GM12873 (cell line): ENCODE measurements around the gene SEC31A.

ENCODE experiments used
- TF ChIP-seq, protein P1 (sequence below): IDR thresholded peaks from 2 replicates; pipeline ENCODE4 v1.5.1; 2012; ENCODE audit warnings: low read depth, mild to moderate bottlenecking, moderate library complexity, low read length, control low read depth; ENCODE audit not compliant: insufficient read depth; ENCODE audit errors: missing control alignments

Gene SEC31A

DNA sequence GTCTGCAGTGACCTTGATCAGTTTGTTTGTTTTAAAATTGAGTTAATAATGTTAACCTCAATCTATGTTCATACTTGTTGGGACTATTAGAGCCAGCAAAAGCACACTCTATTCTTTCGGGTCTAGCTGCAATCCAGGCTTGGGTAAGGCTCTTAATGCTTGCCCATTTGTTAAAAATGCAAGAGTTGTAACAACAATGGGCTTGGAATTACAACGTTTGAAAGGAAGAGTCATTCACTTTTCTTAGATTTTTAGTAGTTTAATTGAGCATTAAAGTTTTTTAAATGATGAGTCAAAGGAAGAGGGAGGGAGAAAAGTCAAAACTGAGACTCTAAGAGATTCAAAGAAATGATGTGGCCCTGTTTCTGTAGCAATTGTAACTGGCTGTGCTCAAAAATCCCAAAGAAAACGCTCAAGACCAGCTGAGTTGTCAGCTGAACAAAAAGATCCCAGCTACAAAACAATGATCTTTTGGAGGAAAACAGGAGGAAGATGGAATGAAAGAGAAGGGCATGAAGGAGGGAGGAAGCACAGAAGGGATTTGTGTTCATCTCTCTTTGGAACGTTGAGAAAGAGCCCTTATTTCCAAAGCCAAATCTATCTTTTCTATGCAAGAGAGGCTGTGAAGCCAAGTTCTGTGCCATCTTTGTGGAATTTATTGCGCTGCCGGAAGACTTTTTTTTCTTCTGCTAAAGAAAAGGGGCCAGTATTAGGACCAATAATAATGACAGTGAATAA, 97.9 kb downstream of the SEC31A start:
- TF ChIP-seq, protein P1, sequence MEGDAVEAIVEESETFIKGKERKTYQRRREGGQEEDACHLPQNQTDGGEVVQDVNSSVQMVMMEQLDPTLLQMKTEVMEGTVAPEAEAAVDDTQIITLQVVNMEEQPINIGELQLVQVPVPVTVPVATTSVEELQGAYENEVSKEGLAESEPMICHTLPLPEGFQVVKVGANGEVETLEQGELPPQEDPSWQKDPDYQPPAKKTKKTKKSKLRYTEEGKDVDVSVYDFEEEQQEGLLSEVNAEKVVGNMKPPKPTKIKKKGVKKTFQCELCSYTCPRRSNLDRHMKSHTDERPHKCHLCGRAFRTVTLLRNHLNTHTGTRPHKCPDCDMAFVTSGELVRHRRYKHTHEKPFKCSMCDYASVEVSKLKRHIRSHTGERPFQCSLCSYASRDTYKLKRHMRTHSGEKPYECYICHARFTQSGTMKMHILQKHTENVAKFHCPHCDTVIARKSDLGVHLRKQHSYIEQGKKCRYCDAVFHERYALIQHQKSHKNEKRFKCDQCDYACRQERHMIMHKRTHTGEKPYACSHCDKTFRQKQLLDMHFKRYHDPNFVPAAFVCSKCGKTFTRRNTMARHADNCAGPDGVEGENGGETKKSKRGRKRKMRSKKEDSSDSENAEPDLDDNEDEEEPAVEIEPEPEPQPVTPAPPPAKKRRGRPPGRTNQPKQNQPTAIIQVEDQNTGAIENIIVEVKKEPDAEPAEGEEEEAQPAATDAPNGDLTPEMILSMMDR = no peak

DNA sequence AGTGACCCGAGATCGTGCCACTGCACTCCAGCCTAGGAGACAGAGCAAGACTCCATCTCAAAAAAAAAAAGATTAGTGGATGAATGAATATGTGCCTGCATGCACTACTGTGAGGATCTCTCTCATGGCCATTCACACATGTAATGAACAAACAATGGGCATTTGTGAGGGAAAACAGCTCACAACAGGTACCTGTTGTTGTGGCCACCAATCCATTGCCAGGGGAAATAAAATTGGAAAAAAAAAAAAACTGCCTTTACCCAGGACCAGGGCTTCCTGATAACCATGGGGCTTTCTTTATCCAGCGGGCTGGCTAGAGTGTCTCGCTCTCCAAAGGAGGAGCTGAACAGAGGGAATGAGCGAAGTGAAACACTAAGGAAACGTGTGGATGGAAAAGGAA, 99.8 kb downstream of the SEC31A start:
- TF ChIP-seq, protein P1 = no peak

DNA sequence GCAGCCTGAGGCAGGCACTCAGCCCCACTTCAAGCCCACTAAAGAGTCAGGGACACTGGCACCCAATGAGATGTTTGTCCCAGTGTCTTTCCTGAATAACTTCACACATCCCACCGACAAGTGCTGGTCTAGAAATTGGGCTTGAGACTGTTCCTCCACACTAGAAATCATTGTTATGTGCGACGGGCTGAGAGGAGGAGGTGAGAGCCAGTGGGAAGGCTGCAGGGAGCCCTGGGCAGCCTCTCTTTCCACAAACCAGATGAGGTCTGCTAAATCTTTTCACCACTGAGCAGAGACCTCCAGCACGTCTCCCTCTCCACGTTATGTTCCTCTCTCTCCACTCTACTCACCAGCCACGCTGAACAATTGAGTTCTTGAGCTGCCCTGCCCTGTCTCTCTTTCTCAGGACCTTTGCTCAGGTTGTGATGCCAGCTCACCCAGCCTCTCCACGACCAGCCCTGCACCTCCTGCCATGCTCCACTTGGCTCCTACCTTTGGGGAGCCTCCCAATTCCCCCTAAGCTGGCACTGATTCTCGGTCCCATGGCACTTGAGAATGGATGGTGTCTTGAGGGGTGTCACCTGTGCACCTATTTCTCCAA, 100.8 kb downstream of the SEC31A start:
- TF ChIP-seq, protein P1 = no peak

DNA sequence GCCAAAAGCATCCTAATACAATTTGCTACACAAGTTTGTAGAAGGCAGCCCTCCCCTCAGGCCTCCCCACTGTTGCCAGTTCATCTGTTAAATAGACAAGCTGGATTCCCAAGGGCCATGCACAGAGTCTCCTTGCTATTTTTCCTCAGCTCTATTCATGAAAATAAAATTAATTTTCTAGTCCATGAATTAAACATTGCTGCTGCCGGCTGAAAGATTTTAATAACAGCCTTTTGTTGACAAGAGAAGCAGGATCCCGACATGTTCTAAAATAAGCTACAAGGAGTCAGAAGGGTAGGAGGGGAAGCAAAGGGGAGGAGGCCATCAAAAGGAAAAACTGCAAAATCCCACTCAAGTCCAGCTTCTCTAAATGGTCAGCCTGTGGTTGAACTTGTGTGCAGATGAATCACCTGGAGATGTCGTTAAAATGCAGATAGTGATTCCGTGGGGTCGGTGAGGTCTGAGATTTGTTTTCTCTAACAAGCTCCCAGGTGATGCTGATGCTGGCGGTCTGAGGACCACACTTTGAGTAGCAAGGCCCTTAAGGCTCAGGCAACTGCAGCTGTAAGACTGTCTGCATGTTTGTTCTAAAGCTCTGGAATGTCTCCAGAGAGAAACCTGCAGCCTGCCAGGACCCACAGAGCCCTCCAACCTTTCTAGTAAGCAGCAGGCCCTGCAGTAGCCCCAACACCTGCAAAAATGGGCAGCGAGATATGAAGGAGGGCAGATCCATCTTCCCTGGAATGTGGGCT, 101.8 kb downstream of the SEC31A start:
- TF ChIP-seq, protein P1 = no peak

DNA sequence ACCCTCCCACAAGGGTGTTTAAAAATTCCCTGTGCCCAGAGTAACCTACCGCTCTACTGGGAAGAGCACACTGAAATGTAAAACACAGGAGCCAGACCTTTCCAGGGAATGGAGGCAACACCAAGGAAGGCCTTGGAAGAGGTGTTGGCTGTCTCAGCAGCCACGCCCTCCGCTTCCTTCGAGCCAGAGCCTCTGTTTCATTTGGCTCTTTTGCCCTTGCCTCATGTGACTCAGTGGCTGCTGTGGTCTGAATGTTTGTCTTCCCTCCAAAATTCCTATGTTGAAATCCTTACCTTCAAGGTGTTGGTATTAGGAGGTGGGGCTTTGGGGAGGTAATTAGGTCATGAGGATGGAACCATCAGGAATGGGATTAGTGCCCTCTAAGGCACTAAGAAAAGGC, 103.6 kb downstream of the SEC31A start:
- TF ChIP-seq, protein P1 = no peak

DNA sequence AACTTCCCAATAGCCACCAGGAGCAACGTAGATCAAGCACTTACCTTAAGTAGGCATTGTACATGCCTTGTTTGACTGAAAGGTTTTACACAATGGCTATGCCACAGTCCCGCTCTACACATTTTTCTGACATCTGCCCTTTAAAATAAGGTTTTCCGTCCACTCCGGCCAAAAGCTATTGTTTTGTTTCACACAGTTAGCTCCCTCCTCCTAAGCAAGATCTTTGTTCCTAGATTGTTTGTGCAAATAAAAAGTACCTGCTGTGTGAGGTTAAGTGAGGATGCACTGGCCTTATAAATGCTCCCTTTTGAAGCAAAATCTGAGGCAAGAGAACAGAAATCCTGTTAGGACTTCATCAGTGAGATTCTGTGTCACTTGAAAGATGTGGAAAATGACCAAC, 104.1 kb downstream of the SEC31A start:
- TF ChIP-seq, protein P1 = no peak
